Endothelial cell (in vitro differentiated cells): Measurements from ENCODE around the gene TSPAN2. TPM values are rescaled to one million over a fixed set of nuclear protein-coding genes. Genes with fewer than 3 reads are reported as not detected.
A peak's percentile ranks its signal among the peaks of the same experiment; 100 is the strongest.

Experiments
- DNase-seq: peaks from one replicate; pipeline ENCODE4 v3.0.0; 2021; ENCODE audit warnings: low spot score
- H3K27ac Mint-ChIP-seq: one replicate; pipeline ENCODE4 v1.8.0; 2021; ENCODE audit warnings: mixed read lengths, inconsistent platforms; ENCODE audit not compliant: unreplicated experiment
- H3K27me3 Mint-ChIP-seq: one replicate; pipeline ENCODE4 v1.8.0; 2021; ENCODE audit warnings: mild to moderate bottlenecking, moderate library complexity, mixed read lengths, inconsistent platforms; ENCODE audit not compliant: unreplicated experiment
- H3K36me3 Mint-ChIP-seq: one replicate; pipeline ENCODE4 v1.8.0; 2021; ENCODE audit warnings: mild to moderate bottlenecking, low read depth, mixed read lengths, inconsistent platforms; ENCODE audit not compliant: unreplicated experiment
- H3K4me1 Mint-ChIP-seq: one replicate; pipeline ENCODE4 v1.8.0; 2021; ENCODE audit warnings: mild to moderate bottlenecking, mixed read lengths, inconsistent platforms; ENCODE audit not compliant: unreplicated experiment
- H3K4me3 Mint-ChIP-seq: one replicate; pipeline ENCODE4 v1.8.0; 2021; ENCODE audit warnings: mild to moderate bottlenecking, mixed read lengths, inconsistent platforms; ENCODE audit not compliant: unreplicated experiment
- H3K9me3 Mint-ChIP-seq: one replicate; pipeline ENCODE4 v1.8.0; 2021; ENCODE audit warnings: mixed read lengths, inconsistent platforms; ENCODE audit not compliant: unreplicated experiment
- total RNA-seq: library from RNA; stranded (reverse); fragmentation: NEBNext Ultra II Directional; extraction: Animal tissue kit (Norgen Biotek cat#: 25700); gene quantifications from one replicate; pipeline ENCODE4 v1.2.1, GENCODE V29; 2021; ENCODE audit not compliant: unreplicated experiment
- TF ChIP-seq, protein P1 (sequence below): fragments of 200-600 bp; sonication (generic); IDR thresholded peaks from one replicate; pipeline ENCODE4 v1.5.0; 2021; ENCODE audit warnings: antibody characterized with exemption; ENCODE audit not compliant: unreplicated experiment

Gene TSPAN2
- total RNA-seq, 1 donor from 2014 or later, result 57.9 TPM

DNA sequence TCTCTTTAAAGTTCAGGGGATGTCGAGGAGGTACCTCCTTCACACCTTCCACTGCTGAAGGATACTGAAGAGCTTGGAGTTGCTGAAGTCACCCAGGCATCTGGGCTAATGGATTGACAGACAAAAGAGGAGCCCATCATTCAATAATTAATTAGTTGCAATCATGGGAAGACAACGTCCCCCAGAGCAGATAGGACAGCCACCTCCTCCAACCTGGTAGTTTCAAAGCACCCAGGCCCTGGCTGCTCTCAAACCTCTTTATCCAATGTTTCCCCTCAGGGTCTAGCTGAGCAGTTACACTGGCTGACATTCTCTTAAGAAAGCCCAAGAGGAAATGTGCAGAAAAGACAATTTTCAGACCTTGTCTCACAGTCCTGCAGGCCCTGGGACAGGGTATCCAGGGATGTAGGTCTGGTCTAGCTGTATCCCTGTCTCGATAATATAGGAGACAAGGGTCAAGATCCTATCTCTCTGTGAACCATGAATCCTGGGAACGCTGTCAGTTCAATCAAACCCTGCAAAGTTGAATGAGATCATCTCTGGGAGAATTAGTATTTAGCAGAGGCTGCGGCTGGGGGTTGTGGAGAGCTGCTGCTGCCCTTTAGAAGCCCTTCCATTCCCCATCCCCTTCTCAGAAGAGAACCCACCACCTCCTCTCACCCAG lies 1.1 kb downstream of the TSPAN2 start:
- Mint-ChIP-seq H3K36me3 (no peaks in the 10 kb centered on the region), H3K27ac (peak overlapping the region; percentile 70), H3K27me3 (peaks cover 1% of the 10 kb centered on the region), H3K4me1 (peaks cover 50% of the 10 kb centered on the region), H3K4me3 (peak overlapping the region; percentile 90), H3K9me3 (no peaks in the 10 kb centered on the region)
- TF ChIP-seq, protein P1, sequence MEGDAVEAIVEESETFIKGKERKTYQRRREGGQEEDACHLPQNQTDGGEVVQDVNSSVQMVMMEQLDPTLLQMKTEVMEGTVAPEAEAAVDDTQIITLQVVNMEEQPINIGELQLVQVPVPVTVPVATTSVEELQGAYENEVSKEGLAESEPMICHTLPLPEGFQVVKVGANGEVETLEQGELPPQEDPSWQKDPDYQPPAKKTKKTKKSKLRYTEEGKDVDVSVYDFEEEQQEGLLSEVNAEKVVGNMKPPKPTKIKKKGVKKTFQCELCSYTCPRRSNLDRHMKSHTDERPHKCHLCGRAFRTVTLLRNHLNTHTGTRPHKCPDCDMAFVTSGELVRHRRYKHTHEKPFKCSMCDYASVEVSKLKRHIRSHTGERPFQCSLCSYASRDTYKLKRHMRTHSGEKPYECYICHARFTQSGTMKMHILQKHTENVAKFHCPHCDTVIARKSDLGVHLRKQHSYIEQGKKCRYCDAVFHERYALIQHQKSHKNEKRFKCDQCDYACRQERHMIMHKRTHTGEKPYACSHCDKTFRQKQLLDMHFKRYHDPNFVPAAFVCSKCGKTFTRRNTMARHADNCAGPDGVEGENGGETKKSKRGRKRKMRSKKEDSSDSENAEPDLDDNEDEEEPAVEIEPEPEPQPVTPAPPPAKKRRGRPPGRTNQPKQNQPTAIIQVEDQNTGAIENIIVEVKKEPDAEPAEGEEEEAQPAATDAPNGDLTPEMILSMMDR, result no peak
- DNase-seq, result no peak

DNA sequence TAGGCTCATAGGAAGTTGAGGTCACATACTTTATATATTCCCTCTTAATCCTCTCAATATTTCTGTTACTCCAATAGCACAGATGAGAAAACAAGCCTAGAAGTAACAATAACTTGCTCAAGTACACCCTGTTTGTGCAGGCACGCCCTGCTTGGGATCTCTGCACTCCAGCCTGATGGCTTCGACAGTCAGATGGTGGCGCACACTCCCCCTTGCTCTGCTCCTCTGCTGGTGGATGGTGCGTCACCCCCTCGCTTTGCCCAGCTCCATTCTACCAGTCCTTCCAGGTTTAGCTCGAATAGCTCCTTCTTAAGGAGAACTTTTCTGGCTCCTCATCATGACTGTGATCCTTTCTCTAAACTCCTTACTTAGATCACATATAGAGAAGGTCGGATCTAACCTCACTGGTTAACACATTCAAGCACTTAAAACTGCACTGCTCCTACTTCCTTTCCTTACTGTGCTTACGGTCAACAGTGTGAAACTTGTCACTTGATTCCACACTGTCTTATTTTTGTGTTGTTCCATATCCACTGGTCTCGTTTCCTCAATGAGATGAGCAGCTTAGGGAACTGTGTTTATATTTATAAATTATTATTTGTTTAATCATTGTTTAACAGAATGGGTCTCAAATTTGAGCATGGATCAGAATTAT lies 3.0 kb downstream of the TSPAN2 start:
- Mint-ChIP-seq H3K36me3 (no peaks in the 10 kb centered on the region), H3K9me3 (no peaks in the 10 kb centered on the region), H3K4me3 (peak overlapping the region; percentile 8), H3K27me3 (peaks cover 1% of the 10 kb centered on the region), H3K27ac (peak overlapping the region; percentile 92), H3K4me1 (peaks cover 56% of the 10 kb centered on the region)
- DNase-seq, result no peak
- TF ChIP-seq, protein P1, result no peak

DNA sequence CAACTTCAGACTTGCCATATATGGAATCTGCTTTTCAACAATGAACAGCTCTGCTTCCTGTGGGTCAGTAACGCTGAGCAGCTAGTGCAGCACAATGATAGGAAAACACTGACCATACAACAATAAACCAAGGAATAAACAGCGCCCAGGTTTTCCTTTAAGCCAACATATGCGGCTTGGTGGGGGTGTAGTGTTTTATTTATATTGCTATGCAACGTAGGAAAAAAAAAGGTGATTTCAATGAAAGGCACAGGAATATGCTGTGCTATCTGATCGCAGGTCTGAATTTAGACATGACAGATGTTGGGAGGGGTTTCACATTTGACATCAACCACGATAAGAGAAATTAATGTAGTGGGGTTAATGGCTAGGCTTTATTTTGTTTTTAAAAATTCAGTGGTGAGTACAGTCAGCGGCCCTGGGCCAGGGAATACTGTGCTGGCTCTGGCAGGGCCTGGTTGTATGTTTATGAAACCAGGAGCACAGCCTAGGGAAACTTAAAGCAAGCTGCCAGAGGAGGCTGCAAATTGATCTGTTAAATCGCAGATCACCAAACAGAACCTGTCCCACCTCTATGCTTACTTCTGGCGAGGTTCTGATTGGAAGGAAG lies 4.3 kb downstream of the TSPAN2 start:
- peak overlapping the region; percentile 81 for H3K4me3 Mint-ChIP-seq
- TF ChIP-seq, protein P1, result no peak
- H3K9me3 Mint-ChIP-seq, result no peaks in the 10 kb centered on the region
- H3K27me3 Mint-ChIP-seq, result peaks cover 1% of the 10 kb centered on the region
- peaks cover 45% of the 10 kb centered on the region for H3K4me1 Mint-ChIP-seq
- DNase-seq, result peak; percentile 37
- no peaks in the 10 kb centered on the region for H3K36me3 Mint-ChIP-seq
- H3K27ac Mint-ChIP-seq, result peak overlapping the region; percentile 100

DNA sequence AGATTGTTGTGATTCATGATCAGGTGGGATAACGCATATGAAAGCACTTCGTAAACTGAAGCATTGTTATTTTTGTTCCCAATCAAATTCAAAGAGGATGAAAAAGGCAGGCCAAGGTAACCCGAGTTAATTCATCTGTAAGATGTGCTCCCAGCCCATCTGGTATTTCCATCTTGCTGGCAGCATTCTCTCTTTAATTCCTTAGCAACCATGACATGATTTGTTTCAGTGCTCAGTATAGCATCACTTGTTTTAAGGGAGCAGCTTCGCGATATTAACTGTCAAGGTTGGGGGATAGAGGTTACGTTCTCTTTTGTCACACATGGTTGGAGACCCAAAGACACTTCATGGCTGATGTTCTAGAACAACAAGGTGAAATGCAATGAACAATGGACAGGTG lies 6.4 kb downstream of the TSPAN2 start:
- no peak overlapping the region for H3K4me3 Mint-ChIP-seq
- peaks cover 1% of the 10 kb centered on the region for H3K27me3 Mint-ChIP-seq
- DNase-seq, result no peak

More for the DNA sequence above, 6.4 kb downstream of the TSPAN2 start:
- peaks cover 37% of the 10 kb centered on the region for H3K4me1 Mint-ChIP-seq
- TF ChIP-seq, protein P1, result no peak
- H3K9me3 Mint-ChIP-seq, result no peaks in the 10 kb centered on the region
- H3K36me3 Mint-ChIP-seq, result no peaks in the 10 kb centered on the region
- H3K27ac Mint-ChIP-seq, result peak overlapping the region; percentile 100
